ENCODE data around the gene CHST11.

CHST11 gene

GRCh38 chr12:104460041-104460719, 3.4 kb downstream of the CHST11 start:
- FAIRE-seq (no peak), DNase-seq (ENCODE audit: insufficient read length, low spot score) (no peak)
- no peak for TF ChIP-seq POLR2A (IDR thresholded peaks at IDR 0.05; ENCODE audit: low read depth, low read length)

GRCh38 chr12:104460973-104461698, 4.4 kb downstream of the CHST11 start:
- FAIRE-seq (no peak), DNase-seq (ENCODE audit: insufficient read length, low spot score) (no peak)
- no peak for TF ChIP-seq POLR2A (IDR thresholded peaks at IDR 0.05; ENCODE audit: low read depth, low read length)

DNA sequence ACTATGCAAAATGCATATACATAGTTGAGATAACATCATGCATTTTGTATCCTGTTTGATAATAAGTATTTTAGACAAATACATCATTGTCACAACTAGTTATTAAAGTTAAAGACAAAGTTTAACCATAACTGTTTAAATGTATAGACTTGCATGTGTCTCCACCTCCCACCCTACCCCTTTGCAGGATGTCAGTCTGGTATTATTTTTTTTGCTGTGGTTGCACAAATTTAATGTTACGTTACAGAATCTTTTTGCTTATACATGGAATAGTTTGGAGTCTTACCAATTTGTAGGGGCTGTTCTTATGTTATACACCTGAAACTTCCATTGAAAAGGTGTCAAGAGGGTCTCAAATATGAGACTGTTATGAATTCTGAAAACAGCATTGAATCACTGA, 5.6 kb downstream of the CHST11 start:
- FAIRE-seq (no peak), DNase-seq (ENCODE audit: insufficient read length, low spot score) (no peak)
- TF ChIP-seq POLR2A (IDR thresholded peaks at IDR 0.05; ENCODE audit: low read depth, low read length): no peak

GRCh38 chr12:104462931-104463339, 6.2 kb downstream of the CHST11 start:
- no peak for TF ChIP-seq POLR2A (IDR thresholded peaks at IDR 0.05; ENCODE audit: low read depth, low read length)
- FAIRE-seq (no peak), DNase-seq (ENCODE audit: insufficient read length, low spot score) (no peak)

- no peak for TF ChIP-seq POLR2A (IDR thresholded peaks at IDR 0.05; ENCODE audit: low read depth, low read length)
- DNase-seq (ENCODE audit: insufficient read length, low spot score) (no peak), FAIRE-seq (no peak)
Measured at GRCh38 chr12:104463368-104463767, 6.6 kb downstream of the CHST11 start.

- FAIRE-seq (no peak), DNase-seq (ENCODE audit: insufficient read length, low spot score) (no peak)
- no peak for TF ChIP-seq POLR2A (IDR thresholded peaks at IDR 0.05; ENCODE audit: low read depth, low read length)
Measured at GRCh38 chr12:104464899-104465298, 8.2 kb downstream of the CHST11 start.

- FAIRE-seq (no peak), DNase-seq (ENCODE audit: insufficient read length, low spot score) (no peak)
- no peak for TF ChIP-seq POLR2A (IDR thresholded peaks at IDR 0.05; ENCODE audit: low read depth, low read length)
Measured at GRCh38 chr12:104466709-104467345, 10.1 kb downstream of the CHST11 start.

DNA sequence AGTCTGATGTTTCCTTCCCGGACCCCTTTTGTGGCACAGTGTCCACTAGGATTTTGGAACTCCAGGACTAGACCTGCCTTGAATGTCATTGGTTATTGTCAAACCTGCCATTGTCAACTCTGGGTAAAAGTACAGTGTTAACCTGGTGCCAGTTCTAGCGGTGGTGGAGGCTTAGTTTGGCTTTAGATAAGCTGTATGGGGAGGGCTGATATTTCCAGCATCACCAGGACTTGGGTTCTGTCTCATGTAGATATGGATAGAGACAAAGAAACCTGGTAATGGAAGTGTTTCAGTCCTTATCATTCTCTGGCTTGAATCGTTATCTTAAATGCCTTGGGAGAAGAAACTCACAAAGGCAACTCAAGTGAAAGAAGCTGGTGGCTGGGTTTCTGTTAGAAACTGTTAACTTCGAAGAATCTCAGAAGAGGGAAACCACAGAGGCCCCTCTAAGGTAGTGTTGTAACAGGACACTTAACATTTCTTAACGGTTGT, 10.6 kb downstream of the CHST11 start:
- FAIRE-seq (no peak), DNase-seq (ENCODE audit: insufficient read length, low spot score) (no peak)
- TF ChIP-seq POLR2A (IDR thresholded peaks at IDR 0.05; ENCODE audit: low read depth, low read length): no peak

- DNase-seq (ENCODE audit: insufficient read length, low spot score): no peak
- TF ChIP-seq POLR2A (IDR thresholded peaks at IDR 0.05; ENCODE audit: low read depth, low read length): no peak
- no peak for FAIRE-seq
Measured at GRCh38 chr12:104468371-104468770, 11.6 kb downstream of the CHST11 start.

DNA sequence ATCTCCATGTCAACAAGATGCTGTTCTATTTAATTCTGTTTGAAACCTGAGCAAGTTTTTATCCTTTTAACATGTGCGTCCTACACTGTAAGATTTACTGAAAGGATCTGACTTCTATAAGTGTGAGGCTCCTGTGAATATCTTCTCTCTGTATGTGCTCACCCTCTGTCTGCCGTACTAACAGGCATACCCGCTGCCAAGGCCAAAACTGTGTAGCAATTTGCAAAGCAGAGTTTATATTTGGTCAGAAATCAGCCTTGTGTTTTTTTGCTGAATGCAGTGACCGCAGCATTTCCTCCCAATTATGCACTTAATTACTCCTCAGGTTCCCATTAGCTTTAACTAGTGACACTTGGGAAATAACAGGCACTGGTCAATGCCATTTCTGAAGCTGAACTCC, 12.3 kb downstream of the CHST11 start:
- FAIRE-seq: no peak

DNA sequence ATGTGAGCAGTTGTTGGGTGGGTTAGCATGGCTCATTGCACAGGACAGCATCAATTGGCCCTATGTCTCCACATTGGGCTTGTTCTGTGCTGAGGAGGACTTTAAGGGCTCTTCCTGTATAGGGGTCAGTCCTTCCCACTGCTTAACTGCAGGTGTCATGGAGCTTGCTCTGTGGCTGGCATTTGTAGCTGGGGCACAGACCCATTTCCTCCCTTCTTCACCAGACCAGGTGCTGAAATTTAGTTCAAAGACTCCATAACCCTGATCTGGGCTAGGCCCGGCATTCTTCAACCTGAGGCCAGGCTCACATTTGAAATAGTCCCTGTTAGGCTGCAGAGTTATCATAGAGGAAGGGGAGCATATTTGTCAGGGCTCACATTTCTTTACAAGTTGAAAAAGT, 12.8 kb downstream of the CHST11 start:
- DNase-seq (ENCODE audit: insufficient read length, low spot score): no peak
- TF ChIP-seq POLR2A (IDR thresholded peaks at IDR 0.05; ENCODE audit: low read depth, low read length): no peak
- no peak for FAIRE-seq

More for the DNA sequence above, 12.3 kb downstream of the CHST11 start:
- no peak for DNase-seq (ENCODE audit: insufficient read length, low spot score)
- no peak for TF ChIP-seq POLR2A (IDR thresholded peaks at IDR 0.05; ENCODE audit: low read depth, low read length)

DNA sequence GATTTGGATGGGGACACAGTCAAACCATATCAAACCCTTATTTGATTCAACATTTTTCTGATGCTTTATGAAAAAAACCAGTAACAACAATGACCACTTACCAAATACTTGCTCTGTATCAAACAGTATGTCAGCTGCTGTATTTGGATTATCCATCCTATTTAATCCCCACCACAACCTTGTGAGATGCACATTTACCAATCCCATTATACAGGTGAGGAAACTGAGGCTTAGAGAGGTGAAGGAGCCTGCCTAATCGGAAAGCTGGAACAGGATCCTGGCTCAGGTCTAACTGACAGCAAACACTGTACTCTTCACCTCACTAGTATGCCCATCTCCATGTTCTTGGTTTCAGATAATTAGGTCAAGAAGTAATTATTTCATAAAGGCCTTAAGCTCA, 13.8 kb downstream of the CHST11 start:
- no peak for FAIRE-seq
- no peak for DNase-seq (ENCODE audit: insufficient read length, low spot score)
- TF ChIP-seq POLR2A (IDR thresholded peaks at IDR 0.05; ENCODE audit: low read depth, low read length): no peak

DNA sequence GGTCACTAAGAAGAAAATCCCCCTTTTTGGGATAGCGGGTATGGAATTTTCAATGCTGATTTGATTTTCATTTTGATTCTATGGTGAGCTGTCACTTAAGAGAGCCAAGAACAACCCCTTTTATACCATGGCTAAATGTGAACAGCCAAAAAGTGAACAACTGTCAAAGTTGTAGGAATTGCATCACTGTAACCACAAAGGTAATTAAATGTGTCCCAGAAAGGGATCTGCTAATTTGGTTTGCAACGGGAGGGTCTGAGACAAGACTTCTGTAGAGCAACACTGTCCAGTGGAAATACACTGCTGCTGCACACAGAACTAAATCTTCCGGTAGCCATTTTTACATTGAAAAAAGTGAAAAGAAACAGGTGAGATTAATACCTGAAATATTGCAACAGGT, 14.6 kb downstream of the CHST11 start:
- FAIRE-seq: peak; percentile 30
- no peak for DNase-seq (ENCODE audit: insufficient read length, low spot score)
- TF ChIP-seq POLR2A (IDR thresholded peaks at IDR 0.05; ENCODE audit: low read depth, low read length): no peak

DNA sequence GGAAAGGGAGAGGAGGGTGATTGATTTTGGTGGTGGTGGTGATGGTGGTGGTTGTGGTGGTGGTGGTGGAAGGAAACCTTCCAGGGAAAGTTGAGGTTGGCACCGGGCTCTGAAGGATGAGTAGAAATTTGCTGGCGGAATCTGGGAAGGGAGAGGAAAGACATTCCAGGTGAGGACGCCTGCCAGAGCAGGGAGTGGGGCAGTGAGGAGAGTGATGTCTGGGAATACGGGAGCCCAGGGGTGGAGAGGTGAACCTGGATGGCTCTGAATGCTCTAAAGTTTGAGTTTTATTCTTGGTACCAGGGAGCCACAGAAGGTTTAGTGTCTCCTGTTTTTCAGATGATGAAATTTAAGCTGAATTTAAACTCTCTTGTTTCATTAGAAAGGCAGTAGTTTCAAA, 16.0 kb downstream of the CHST11 start:
- DNase-seq (ENCODE audit: insufficient read length, low spot score): no peak
- TF ChIP-seq POLR2A (IDR thresholded peaks at IDR 0.05; ENCODE audit: low read depth, low read length): no peak
- no peak for FAIRE-seq
